Panc1 (cell line): ENCODE data around the gene ITGAV.

Experiments used
- TF ChIP-seq, protein P1 (sequence below): fragments of 450-650 bp; IDR thresholded peaks from 2 replicates; pipeline ENCODE4 v1.5.1; 2017; ENCODE audit warnings: mild to moderate bottlenecking
- TF ChIP-seq, protein P2 (sequence below), 2 experiments: IDR thresholded peaks; 2 replicates each; pipeline ENCODE4 v1.6.1; 2011 to 2012; ENCODE audit warnings: low read depth in 2 of 2, control low read depth in 1 of 2, low read length in 1 of 2, mild to moderate bottlenecking in 1 of 2, moderate library complexity in 1 of 2; ENCODE audit not compliant: insufficient read depth in 1 of 2

DNA sequence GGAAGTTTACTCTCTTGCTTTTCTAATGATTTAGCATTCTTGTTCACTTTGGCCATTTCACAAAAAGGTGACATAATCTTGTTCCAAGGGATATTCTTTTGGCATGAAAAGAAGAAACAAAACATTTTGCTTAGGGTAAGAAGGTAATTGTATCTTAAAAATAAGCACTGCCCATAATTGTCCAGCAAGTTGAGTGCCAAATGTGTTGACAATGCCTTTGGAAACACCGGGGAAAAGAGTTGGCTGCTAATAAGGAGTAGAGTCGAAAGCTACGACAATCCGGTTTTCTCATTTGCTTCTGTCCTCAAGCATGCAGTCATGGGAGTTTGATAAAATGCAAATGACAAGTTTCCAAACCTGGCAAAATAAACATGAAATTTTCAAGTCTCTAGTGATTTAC is 27.3 kb downstream of the ITGAV start:
- TF ChIP-seq, protein P1, sequence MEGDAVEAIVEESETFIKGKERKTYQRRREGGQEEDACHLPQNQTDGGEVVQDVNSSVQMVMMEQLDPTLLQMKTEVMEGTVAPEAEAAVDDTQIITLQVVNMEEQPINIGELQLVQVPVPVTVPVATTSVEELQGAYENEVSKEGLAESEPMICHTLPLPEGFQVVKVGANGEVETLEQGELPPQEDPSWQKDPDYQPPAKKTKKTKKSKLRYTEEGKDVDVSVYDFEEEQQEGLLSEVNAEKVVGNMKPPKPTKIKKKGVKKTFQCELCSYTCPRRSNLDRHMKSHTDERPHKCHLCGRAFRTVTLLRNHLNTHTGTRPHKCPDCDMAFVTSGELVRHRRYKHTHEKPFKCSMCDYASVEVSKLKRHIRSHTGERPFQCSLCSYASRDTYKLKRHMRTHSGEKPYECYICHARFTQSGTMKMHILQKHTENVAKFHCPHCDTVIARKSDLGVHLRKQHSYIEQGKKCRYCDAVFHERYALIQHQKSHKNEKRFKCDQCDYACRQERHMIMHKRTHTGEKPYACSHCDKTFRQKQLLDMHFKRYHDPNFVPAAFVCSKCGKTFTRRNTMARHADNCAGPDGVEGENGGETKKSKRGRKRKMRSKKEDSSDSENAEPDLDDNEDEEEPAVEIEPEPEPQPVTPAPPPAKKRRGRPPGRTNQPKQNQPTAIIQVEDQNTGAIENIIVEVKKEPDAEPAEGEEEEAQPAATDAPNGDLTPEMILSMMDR = no peak
- TF ChIP-seq, protein P2, sequence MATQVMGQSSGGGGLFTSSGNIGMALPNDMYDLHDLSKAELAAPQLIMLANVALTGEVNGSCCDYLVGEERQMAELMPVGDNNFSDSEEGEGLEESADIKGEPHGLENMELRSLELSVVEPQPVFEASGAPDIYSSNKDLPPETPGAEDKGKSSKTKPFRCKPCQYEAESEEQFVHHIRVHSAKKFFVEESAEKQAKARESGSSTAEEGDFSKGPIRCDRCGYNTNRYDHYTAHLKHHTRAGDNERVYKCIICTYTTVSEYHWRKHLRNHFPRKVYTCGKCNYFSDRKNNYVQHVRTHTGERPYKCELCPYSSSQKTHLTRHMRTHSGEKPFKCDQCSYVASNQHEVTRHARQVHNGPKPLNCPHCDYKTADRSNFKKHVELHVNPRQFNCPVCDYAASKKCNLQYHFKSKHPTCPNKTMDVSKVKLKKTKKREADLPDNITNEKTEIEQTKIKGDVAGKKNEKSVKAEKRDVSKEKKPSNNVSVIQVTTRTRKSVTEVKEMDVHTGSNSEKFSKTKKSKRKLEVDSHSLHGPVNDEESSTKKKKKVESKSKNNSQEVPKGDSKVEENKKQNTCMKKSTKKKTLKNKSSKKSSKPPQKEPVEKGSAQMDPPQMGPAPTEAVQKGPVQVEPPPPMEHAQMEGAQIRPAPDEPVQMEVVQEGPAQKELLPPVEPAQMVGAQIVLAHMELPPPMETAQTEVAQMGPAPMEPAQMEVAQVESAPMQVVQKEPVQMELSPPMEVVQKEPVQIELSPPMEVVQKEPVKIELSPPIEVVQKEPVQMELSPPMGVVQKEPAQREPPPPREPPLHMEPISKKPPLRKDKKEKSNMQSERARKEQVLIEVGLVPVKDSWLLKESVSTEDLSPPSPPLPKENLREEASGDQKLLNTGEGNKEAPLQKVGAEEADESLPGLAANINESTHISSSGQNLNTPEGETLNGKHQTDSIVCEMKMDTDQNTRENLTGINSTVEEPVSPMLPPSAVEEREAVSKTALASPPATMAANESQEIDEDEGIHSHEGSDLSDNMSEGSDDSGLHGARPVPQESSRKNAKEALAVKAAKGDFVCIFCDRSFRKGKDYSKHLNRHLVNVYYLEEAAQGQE (IDR thresholded peaks at IDR 0.05; ENCODE audit: insufficient read depth in 1 of 2, low read depth in 2 of 2, low read length in 1 of 2) = no peak
